ENCODE measurements around the gene COPG1.

- TF ChIP-seq CTCF (conservative IDR thresholded peaks at IDR 0.05; ENCODE audit: low read length): peak; percentile 39
- no peak for TF ChIP-seq EZH2phosphoT487 (IDR thresholded peaks at IDR 0.05; ENCODE audit: borderline replicate concordance)
Measured at GRCh38 chr3:129228891-129229585, 20.4 kb upstream of the COPG1 start.
